Neural cell (in vitro differentiated cells): ENCODE data around the gene RIIAD1.

Experiments
- CTCF ChIP-seq: fragments of 450-650 bp; IDR thresholded peaks from 2 replicates; pipeline ENCODE4 v1.5.1; 2014; ENCODE audit warnings: antibody characterized with exemption, mild to moderate bottlenecking, moderate library complexity; ENCODE audit not compliant: poor library complexity, severe bottlenecking
- EP300 ChIP-seq: fragments of 450-650 bp; conservative IDR thresholded peaks from 2 replicates; pipeline ENCODE4 v1.6.1; 2014; ENCODE audit warnings: antibody characterized with exemption, mild to moderate bottlenecking, moderate library complexity; ENCODE audit not compliant: poor library complexity, severe bottlenecking
- EZH2 ChIP-seq: fragments of 200-600, 300-800 bp; shearing (Covaris generic), sonication (generic); IDR thresholded peaks from 2 replicates; pipeline ENCODE4 v1.6.1; 2014; ENCODE audit warnings: antibody characterized with exemption, low read length, borderline replicate concordance, mild to moderate bottlenecking; ENCODE audit not compliant: insufficient read depth, poor library complexity, severe bottlenecking
- MXI1 ChIP-seq: fragments of 450-650 bp; conservative IDR thresholded peaks from 2 replicates; pipeline ENCODE4 v1.6.1; 2014; ENCODE audit warnings: antibody characterized with exemption, mild to moderate bottlenecking; ENCODE audit not compliant: poor library complexity, severe bottlenecking
- POLR2AphosphoS5 ChIP-seq: IDR thresholded peaks from 2 replicates; pipeline ENCODE4 v1.6.1; 2012
- RAD21 ChIP-seq: fragments of 450-650 bp; conservative IDR thresholded peaks from 2 replicates; pipeline ENCODE4 v1.6.1; 2014; ENCODE audit warnings: antibody characterized with exemption, mild to moderate bottlenecking, moderate library complexity
- REST ChIP-seq: IDR thresholded peaks from 2 replicates; pipeline ENCODE4 v1.6.1; 2012; ENCODE audit warnings: borderline replicate concordance
- SMC3 ChIP-seq: fragments of 450-650 bp; conservative IDR thresholded peaks from 2 replicates; pipeline ENCODE4 v1.6.1; 2014; ENCODE audit warnings: antibody characterized with exemption, mild to moderate bottlenecking, moderate library complexity; ENCODE audit not compliant: poor library complexity
- TAF1 ChIP-seq: IDR thresholded peaks from 2 replicates; pipeline ENCODE4 v1.6.1; 2012; ENCODE audit warnings: low read depth

GRCh38 chr1:151762941-151763921 lies 41.9 kb downstream of the RIIAD1 start, which contains the start of gene MRPL9:
- TF ChIP-seq CTCF (no peak), EZH2 (no peak), EP300 (no peak), SMC3 (peak; percentile 63), POLR2AphosphoS5 (peak; percentile 83), TAF1 (peak; percentile 76), REST (peak; percentile 74), MXI1 (peak; percentile 86), RAD21 (peak; percentile 55)
